Posterior vena cava (tissue), 2 donors: ENCODE measurements around the gene NRP2. TPM values are rescaled to one million over a fixed set of nuclear protein-coding genes. Genes with fewer than 3 reads are reported as not detected.

Source experiments
- DNase-seq: peaks from one replicate; pipeline ENCODE4 v3.0.0-alpha.2; 2020; ENCODE audit warnings: low spot score
- intact Hi-C, 2 donors: fragments of 100-400 bp; cut with DNase I; formaldehyde crosslinking; loops; one replicate each; pipeline versions ENCODE4 v1.14.1 to v1.14.2; 2022 to 2023
- total RNA-seq, 2 donors: library from RNA; stranded (reverse); fragmentation: NEBNext Ultra II Directional; extraction: Animal tissue kit (Norgen Biotek cat#: 25700); gene quantifications; one replicate each; pipeline ENCODE4 v1.2.1, GENCODE V29; 2021
- donor health status: DM: yes; HTN: yes; CAD: no.
- donor health status: DM: yes; HTN: yes; CAD: no.

NRP2 gene
- total RNA-seq, 2 donors from 2014 or later = 80.8 to 93.5 TPM

DNA sequence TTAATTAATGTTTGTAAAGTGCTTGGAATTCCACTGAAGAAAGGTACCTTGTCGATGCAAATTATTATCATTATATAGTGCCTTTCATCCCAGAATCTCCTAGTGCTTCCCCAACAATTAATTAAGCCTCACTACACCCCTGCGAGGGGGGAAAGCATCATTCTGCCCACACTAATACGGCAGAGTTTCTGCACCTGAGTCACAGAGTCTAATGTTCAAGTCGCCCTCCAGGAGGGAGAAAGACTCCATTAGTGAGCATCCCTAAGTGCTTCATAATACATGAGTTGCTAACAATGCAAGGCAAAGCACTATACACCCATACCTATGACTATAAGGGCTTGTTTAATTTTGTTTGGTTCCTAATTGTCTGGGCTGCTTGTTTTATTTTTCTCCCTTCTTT lies 25.4 kb upstream of the NRP2 start:
- DNase-seq = no peak
- intact Hi-C loops = no loop called here

DNA sequence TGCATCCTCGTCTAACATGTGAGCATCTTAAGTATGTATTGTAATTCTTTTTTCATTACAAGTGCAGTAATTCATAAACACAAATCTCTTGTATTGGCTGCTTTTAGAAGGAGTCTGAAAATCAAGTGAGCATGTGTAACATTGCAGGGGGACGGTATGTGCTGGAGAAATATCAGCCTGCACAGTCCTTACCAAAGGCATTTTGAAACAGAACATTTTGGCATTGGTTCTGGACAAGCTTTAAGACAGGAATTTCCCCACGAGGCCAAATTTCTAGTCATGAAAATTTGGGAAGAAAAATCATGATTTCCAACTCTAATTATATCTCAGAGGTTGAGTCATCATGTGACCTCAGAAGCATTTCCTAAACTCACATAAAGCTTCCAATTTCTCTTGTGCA lies 24.7 kb upstream of the NRP2 start:
- intact Hi-C loops = no loop called here
- no peak for DNase-seq

DNA sequence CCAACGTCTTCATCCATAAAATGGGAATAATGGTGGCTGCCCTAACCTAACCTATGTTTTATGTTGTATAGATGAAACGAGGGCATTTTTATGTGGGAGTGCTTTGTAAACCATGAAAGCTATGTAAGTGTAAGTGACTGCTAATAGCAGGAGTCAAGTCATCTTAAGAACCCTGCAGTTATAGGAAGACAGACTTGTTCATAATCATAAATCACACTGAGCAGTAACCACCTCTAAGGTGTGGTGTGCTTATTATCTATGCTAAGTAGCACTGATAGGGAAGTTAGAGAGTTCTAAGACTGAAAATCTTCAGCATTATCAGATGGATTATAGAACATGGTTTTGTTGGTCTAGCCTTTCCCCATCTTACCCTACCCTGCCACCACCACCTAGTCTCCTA lies 24.2 kb upstream of the NRP2 start:
- no peak for DNase-seq
- intact Hi-C loops = no loop called here

DNA sequence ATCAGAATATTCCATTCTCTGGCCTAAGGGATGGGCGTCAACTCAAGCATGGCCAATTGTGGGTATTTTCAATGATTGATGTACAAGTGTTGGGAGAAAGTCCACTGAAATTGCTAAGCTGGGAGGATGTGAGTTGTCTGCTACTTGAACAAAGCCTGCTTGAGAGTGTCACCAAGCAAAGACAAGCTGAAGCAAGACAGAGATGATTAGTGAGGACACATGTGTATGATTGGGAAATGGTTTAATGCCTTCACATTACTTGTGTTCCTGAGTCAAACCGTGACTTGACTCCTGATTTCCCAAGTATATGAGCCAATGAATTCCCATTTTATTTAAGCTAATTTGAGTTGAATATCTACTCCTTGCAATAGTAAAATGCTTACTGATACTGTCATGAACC lies 23.7 kb upstream of the NRP2 start:
- intact Hi-C loops = no loop called here
- DNase-seq = no peak

DNA sequence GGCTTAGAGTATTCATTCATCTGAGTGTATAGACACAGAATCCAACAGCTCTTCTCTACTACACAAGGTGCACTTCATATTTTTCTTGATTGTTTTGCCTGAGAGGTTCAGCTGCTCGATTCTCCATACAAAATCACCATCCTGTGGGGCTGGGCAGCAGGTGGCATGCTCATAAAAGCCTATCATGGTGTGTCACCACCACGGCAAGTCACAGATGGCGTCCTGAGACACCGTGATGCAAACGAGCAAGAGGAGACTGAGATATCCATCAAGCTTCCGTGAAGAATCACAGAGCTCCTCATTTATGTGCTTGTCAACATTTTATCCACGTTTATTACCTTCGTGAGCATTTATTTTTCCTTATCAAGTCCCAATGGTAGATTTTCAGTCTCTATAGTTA lies 22.4 kb upstream of the NRP2 start:
- no peak for DNase-seq
- intact Hi-C loops = no loop called here

DNA sequence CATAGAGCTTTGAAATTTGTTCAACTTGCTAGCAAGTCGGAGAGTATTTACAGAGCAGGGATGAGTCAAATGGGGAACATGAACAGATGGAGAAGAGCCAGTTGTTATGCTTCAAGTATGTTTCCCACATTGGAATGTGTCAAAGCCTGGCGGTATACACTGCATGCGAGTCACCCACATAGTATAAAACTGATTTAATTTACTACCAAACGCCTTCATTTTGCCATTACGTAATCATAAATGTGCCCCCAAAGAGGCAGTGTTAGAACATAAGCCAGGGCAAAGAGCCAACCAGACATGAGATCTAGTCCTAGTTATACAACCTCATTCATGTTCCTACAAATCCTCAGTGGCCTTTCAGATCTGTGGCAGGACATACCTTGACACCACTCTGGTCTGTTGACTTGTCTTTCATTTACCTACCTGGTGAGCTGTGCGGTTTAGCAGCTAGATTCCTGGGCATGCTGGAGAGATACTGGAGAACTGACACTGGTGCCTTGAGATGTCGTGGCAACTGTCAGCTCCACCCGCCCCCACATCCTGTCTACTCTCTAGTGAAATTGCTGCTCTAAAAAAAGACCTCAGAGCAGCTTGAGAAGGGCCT lies 21.7 kb upstream of the NRP2 start:
- intact Hi-C loops = no loop called here
- no peak for DNase-seq

DNA sequence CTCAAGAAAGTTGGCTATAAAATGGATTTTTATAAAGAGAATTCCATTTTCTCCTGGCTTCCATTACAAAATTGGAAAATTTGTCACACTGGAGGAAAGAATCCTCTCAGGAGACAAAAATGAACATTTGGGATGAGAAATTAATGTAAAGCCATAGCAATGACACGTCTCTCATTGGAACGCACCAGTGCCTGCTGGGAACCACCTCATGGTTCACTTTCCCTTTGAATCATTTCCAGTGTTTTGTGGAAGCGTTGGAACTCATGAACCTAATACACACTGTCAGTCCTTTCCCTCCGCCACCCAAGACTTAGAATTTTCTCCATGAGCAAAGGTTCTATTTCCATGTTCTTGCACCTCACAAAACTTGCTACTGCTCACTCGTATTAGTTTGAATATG lies 21.0 kb upstream of the NRP2 start:
- intact Hi-C loops = no loop called here
- DNase-seq = no peak

DNA sequence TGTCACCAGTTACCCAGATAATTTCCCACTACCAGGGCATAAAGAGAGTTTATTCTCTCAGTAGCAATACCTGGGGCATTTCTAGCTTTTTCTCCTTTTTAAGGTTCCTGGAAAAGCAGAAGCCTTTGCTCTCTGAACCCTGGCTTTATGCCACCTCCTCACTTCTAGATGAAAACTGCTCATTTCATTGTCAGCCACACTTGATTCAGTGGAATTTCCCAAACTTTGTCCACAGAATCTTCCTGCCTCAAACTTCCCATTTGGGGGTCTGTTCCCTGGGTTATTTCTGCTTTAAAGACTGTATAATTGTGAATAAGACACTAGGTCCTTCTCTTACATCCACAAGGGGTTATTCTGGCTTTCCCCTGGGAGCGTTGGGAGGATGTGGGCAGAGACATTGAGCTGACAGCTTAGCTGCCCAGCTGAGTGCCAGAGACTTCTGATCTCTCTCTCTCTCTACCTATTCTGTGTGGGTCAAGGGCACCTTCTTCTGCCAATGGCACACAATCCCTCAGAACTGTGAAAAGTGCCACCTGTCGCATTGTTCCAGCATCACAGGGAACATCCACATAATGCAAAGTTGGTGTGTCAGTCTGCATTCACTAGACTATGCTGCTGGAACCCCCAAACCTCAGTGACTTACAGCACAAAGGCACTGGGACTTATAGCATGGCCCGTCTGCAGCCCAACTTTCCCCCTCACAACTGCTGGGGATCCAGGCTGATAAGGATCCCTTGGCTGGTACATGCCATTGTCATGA lies 19.9 kb upstream of the NRP2 start:
- no peak for DNase-seq
- intact Hi-C loops = no loop called here

DNA sequence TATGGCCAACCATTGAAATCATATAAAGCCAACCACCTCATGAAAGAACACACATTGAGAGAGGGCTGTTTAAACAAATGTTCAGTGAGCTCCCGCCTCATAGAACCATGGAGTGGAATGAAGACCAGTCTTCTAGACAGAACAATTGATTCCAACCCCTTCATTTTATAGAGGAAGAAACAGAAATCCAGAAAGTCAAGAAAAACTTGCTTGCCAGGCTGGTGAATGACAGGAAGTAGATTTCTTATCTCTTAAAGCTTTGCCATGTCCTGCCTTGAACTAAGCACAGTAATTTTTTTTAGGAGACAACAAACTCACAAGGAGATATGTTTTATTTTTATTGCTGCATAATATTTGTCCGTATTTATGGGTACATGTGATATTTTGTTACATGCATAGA lies 16.5 kb upstream of the NRP2 start:
- intact Hi-C loops = no loop called here
- no peak for DNase-seq

DNA sequence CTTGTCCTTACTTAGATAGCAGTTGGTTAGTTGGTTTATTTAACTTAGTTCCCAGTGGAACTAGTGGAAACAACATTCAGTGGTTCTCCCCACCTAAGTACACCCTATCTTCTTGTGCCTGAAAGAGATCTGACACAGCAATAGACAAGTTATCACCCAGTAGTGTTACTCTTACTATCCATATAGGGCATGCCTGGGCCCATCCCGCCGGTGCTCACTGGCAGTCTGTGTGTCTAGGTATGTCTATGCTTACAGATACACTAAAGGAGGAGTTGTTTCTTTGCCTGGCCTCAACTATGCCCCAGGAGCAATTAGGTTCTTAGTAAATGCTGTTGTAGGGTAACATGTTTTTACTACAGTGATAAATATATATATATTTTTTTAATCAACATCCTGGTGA lies 12.0 kb upstream of the NRP2 start:
- no peak for DNase-seq
- intact Hi-C loops = loop anchor here in 1 of 2 donors (10.0 kb wide), 2 partner anchors 215 to 1345 kb away; no protein-coding TSS in a partner anchor

DNA sequence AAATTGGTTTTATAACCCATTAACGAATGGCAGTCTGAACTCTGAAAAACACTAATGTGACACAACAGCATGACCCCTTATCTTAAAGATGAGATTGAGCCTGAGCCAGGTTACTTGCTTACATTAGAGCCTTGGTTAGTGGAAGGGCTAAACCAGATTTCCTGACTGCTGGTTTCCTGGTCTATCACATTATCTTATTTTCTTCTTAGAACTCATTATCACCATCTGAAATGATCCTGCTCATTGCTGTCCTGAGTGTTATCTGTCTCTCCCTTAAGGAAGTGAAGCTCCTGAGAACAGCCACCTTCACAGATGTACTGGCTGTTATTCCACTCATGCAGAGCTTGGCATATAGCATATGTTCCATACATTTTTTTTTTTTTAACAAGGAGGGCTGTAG lies 9.0 kb upstream of the NRP2 start:
- DNase-seq = no peak
- intact Hi-C loops = loop anchor here in 1 of 2 donors (10.0 kb wide), 2 partner anchors 211 to 1349 kb away; no protein-coding TSS in a partner anchor

DNA sequence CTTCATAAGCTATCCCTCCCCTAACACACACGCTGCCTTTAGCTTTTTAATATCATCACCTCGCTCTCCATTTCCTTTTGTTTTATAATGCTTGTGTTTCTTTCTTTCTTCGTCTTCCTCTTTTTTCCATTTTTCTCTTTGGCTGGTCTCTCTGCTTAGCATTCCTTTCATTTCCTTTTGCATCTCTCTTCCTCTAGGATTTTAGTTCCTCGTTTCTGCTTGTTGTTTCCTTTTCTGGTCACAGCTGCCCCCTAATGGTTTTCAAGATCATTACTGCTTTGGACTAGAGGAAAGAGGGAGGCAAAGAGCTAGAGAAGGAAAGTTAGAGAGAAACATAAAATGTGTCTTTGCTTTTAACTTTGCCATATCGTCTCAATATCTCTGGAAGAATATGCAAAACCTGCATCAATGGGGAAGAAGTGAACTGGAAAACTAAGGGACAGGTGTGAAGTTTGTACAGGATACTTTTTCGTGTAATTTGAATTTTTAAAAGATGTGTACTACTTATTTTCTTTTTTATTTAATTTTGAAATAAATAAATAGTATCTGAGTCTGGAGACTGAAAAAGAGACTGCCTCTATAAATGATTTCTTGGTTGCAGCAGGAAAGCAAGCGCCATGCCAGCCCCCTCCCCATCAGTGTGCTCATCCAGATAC lies 6.3 kb upstream of the NRP2 start:
- DNase-seq = no peak

DNA sequence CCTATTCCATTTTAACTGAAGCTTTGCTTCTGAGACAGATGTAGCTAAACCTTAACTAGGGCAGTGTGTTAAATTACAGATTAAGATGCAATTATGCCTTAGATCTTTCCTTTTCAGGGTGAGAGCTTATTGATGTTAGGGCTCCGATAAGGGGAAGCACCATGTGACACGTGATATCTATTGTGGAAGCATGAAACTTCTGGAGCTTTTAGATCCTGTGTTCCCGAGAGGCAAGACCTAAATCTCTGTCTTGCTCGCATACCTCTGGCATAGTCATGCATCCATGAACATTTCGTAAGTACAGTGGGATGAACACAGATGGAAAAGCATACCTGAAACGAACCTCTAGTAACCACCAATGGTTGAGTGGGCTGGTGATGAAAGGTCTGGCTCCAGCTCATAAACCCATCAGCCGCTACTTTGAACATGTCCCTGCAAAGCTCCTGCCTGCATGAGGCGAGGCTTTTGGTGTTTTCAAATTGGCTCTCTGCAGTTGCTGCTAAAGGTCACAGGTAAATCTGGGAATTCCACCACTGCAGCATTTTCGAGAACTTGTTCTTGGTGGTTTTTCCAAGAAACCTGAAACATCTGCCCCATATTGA lies 3.7 kb upstream of the NRP2 start:
- intact Hi-C loops = loop anchor here in 1 of 2 donors (10.0 kb wide), 2 partner anchors 206 to 1354 kb away; no protein-coding TSS in a partner anchor
- no peak for DNase-seq

More for the DNA sequence above, 6.3 kb upstream of the NRP2 start:
- intact Hi-C loops = loop anchor here in 1 of 2 donors (10.0 kb wide), 2 partner anchors 209 to 1351 kb away; no protein-coding TSS in a partner anchor

DNA sequence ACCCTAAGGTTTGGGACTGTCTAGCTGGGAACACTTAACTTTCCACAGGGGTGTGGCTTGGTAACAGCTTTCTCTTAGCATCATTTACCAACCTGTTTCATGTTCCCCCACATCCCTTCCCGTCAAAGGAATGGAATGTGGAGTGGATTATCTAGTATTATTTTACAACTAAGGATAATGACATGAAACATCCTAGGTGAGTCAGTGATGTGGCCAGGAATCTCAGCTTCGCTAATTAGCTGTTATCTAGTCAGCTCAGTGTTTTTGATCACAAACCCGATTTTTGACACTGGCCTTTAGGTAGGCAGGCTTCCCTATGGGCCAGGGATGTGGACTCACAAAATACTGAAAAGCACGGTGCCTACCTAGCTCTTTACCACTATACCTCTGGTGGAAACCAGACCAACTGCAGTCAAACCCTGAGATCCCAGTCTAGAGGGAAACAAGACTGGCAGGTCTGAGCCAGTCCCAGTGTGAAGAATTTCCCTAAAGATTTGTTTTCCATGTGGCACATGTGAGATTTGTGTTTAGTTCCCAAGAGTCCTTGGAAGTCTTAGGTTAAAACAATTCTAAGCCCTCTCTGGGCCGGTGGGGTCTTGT lies 2.8 kb upstream of the NRP2 start:
- intact Hi-C loops = loop anchor here (5.0 to 10.0 kb wide), 4 partner anchors 205 to 1432 kb away; no protein-coding TSS in a partner anchor
- no peak for DNase-seq

DNA sequence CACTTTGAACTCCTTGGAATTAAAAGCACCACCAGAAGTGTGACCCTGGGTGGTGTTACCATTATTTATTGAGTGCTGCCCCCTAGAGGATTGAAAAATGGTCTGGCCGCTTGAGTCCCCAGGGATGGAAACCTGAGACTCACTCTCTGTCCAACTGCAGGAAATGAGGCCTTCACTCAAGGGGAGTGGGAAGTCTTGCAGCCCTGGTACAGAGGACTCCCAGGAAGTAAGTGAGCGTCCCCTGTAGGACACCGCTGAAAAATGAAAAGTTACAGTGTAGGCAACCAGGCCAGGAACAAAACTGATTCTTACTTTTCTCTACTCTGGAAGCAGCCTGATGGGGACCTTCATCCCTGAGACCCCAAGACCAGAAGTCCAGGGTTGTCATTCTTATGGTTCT lies 2.2 kb upstream of the NRP2 start:
- no peak for DNase-seq
- intact Hi-C loops = loop anchor here (5.0 to 10.0 kb wide), 2 partner anchors 245 to 1433 kb away; no protein-coding TSS in a partner anchor

DNA sequence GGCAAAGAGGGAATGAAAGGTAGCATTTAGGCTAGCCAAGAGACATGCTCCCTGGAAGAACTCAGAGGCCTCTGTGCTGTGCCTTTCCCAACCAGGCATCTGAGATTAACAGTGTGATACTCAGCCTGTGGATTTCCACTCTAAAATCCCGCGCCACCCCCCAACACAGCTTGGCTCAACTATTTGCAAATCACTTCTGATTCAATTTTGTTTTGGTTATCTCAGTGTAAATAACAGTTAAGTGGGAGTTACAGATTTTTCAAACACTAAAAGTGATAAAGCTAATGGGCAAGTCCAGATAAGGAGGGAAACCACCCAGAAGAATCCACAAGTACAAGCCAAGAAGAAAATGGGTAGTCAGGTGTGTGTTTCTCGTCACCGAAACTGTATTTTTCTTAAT lies 1.4 kb upstream of the NRP2 start:
- intact Hi-C loops = loop anchor here (5.0 to 10.0 kb wide), 2 partner anchors 244 to 1434 kb away; no protein-coding TSS in a partner anchor
- no peak for DNase-seq

DNA sequence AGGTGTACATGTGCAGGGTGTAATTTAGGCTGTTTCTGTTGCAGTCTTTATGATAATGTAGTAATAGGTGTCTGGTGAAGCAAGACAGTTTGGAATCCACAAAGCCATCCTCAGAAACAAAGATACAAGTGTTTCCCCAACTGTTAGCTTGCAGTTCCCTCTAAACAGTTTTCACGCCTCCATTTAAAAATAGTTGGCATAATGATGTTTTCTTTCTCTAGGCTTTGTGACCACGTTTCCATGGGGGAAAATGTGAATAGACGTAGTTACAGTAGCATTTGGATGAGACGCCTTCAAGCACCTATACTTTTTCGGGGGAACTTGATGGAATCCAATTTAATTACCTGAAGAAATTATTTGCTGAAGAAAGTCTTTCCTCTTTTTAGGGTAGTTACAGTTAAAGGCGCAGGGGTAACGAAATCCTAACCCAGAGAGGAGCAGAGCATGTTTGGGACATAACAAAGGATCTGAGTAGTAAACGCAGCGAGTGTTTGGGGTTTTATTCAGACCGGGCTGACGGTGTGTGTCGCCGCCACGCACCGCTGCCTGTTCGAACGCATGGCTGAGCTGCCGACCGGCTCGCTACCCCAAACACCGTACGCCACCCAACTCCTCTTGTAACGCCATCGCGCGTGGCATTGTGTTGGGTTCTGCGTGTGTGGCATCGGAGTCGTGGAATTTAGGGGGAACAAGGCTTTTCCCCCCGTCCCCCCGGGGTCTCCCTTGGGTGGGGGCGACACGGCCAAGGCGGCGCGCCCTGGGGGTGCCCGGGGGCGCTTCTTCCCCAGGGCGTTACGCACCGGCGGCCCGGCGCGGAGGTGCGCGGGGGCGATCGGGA lies 681 bp upstream of the NRP2 start:
- intact Hi-C loops = loop anchor here (5.0 to 10.0 kb wide), 2 partner anchors 243 to 1434 kb away; no protein-coding TSS in a partner anchor
- DNase-seq = peak; percentile 82

DNA sequence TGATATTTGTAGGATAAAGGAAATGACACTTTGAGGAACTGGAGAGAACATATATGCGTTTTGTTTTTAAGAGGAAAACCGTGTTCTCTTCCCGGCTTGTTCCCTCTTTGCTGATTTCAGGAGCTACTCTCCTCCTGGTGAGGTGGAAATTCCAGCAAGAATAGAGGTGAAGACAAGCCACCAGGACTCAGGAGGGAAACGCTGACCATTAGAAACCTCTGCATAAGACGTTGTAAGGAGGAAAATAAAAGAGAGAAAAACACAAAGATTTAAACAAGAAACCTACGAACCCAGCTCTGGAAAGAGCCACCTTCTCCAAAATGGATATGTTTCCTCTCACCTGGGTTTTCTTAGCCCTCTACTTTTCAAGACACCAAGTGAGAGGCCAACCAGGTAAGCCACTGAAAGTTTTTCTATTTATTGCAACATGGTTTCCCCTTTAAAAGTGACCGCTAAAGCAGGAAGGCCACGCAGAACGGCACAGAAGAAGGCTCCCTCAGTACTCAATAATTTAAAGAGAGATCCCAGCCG lies 735 bp downstream of the NRP2 start:
- intact Hi-C loops = loop anchor here (5.0 to 10.0 kb wide), 2 partner anchors 242 to 1436 kb away; no protein-coding TSS in a partner anchor
- DNase-seq = no peak
